Endodermal cell (in vitro differentiated cells): Measurements from ENCODE around the gene DESI2. TPM values are rescaled to one million over a fixed set of nuclear protein-coding genes. Genes with fewer than 3 reads are reported as not detected.

Experiments
- DNase-seq: peaks from one replicate; pipeline ENCODE4 v3.0.0-alpha.2; 2017
- H3K27ac ChIP-seq: 2 replicates; pipeline ENCODE4 v1.5.1; 2013; ENCODE audit warnings: mild to moderate bottlenecking, low read depth, low read length, moderate library complexity
- H3K27me3 ChIP-seq: 2 replicates; pipeline ENCODE4 v1.6.1; 2013; ENCODE audit warnings: mild to moderate bottlenecking, low read length, moderate library complexity; ENCODE audit not compliant: insufficient read depth, control insufficient read depth, poor library complexity, severe bottlenecking
- H3K36me3 ChIP-seq: 2 replicates; pipeline ENCODE4 v1.7.0; 2013; ENCODE audit warnings: mild to moderate bottlenecking, low read length, moderate library complexity; ENCODE audit not compliant: control insufficient read depth, insufficient read depth
- H3K4me1 ChIP-seq: one replicate; pipeline ENCODE4 v1.7.0; 2013; ENCODE audit warnings: low read length; ENCODE audit not compliant: control insufficient read depth, insufficient read depth
- H3K4me3 ChIP-seq: 2 replicates; pipeline ENCODE4 v1.5.1; 2013; ENCODE audit warnings: mild to moderate bottlenecking, low read length, moderate library complexity
- H3K9ac ChIP-seq: 2 replicates; pipeline ENCODE4 v1.6.1; 2013; ENCODE audit warnings: mild to moderate bottlenecking, low read length, moderate library complexity; ENCODE audit not compliant: poor library complexity, severe bottlenecking; ENCODE audit errors: extremely low read depth
- H3K9me3 ChIP-seq: 2 replicates; pipeline ENCODE4 v1.6.1; 2013; ENCODE audit warnings: mild to moderate bottlenecking, low read length, moderate library complexity; ENCODE audit not compliant: control insufficient read depth
- H3K27ac Mint-ChIP-seq: 2 replicates; pipeline ENCODE4 v1.8.0; 2020; ENCODE audit warnings: mixed read lengths
- H3K27me3 Mint-ChIP-seq: 2 replicates; pipeline ENCODE4 v1.8.0; 2021; ENCODE audit warnings: mild to moderate bottlenecking, mixed read lengths; ENCODE audit not compliant: insufficient read depth
- H3K36me3 Mint-ChIP-seq: 2 replicates; pipeline ENCODE4 v1.8.0; 2020; ENCODE audit warnings: low read depth, mixed read lengths
- H3K4me1 Mint-ChIP-seq: 2 replicates; pipeline ENCODE4 v1.8.0; 2020; ENCODE audit warnings: mixed read lengths
- H3K4me3 Mint-ChIP-seq: 2 replicates; pipeline ENCODE4 v1.8.0; 2020; ENCODE audit warnings: mild to moderate bottlenecking, moderate library complexity, mixed read lengths
- H3K9me3 Mint-ChIP-seq: 2 replicates; pipeline ENCODE4 v1.8.0; 2020; ENCODE audit warnings: mild to moderate bottlenecking, mixed read lengths
- CTCF ChIP-seq: fragments of 200-600 bp; sonication (generic); conservative IDR thresholded peaks from 2 replicates; pipeline ENCODE4 v1.5.0; 2021; ENCODE audit warnings: antibody characterized with exemption, mild to moderate bottlenecking
- WGBS, 2 experiments: methylation state at CpG; one replicate each; pipeline versions ENCODE4 v1.1.5 to v1.1.7; 2013; ENCODE audit warnings: missing lambda C conversion rate in 2 of 2, mixed read lengths in 1 of 2; ENCODE audit not compliant: insufficient coverage in 1 of 2, insufficient read length in 1 of 2; 5-methylcytosine and 5-hydroxymethylcytosine counted together
- total RNA-seq, 2 donors: library from RNA; stranded (reverse); fragmentation: NEBNext Ultra II Directional in 1 of 2; extraction: Animal tissue kit (Norgen Biotek cat#: 25700) in 1 of 2; gene quantifications; 2 replicates in 1 of 2; 3 replicates in 1 of 2; pipeline ENCODE4 v1.2.1, GENCODE V29; 2021

Gene DESI2
- total RNA-seq, 2 donors from 2014 or later: 50.0 to 50.2 TPM

DNA sequence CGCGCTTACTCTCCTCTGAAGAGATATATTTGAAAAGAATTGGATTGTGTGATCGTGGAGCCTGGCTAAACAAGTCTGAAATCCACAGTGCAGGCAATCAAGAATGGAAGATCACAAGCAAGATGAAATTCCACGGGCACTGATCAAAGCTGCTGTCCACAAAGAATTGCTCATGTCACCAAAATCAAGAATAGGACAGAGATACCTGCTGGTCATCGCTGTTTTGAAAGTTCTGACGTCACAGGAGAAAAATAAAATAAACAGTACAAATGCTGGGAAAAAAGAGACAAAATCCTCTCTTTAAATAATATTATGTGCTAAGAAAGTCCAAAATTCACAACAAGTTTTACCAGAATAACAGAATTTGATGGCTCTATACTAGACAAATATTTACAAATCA, 12.0 kb upstream of the DESI2 start:
- no peak for DNase-seq
- Mint-ChIP-seq H3K4me1 (no peaks in the 10 kb centered on the region), H3K4me3 (no peak overlapping the region), H3K27ac (no peak overlapping the region), H3K27me3 (no peaks in the 10 kb centered on the region), H3K9me3 (peaks cover 12% of the 10 kb centered on the region), H3K36me3 (no peaks in the 10 kb centered on the region)
- 86 to 93% methylated on average over 4 to 6 of the region's 6 CpGs for WGBS, 2 experiments
- Histone ChIP-seq H3K4me3 (no peak overlapping the region), H3K27me3 (no peaks in the 10 kb centered on the region), H3K4me1 (no peaks in the 10 kb centered on the region), H3K9me3 (no peaks in the 10 kb centered on the region), H3K9ac (no peak overlapping the region), H3K27ac (no peak overlapping the region), H3K36me3 (no peaks in the 10 kb centered on the region)
- no peak for TF ChIP-seq CTCF

DNA sequence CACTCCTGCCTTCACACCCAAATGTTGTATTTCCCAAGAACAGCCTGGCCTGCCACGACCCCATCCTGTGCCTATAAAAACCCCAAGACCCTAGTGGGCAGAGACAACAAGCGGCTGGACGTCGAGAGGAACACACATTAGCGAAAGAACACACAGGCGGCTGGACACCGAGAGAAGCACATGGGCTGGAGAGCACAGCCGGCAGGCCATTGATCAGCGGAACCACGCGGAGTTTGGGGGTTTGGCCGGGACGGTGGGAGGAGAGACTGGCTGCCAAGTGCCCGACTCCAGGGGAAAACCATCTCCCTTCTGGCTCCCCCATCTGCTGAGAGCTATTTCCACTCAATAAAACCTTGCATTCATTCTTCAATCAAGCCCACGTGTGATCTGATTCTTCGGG, 10.4 kb upstream of the DESI2 start:
- no peak overlapping the region for H3K9ac ChIP-seq
- H3K27ac ChIP-seq: no peak overlapping the region
- Mint-ChIP-seq H3K27ac (no peak overlapping the region), H3K27me3 (no peaks in the 10 kb centered on the region), H3K36me3 (no peaks in the 10 kb centered on the region), H3K4me3 (no peak overlapping the region), H3K4me1 (no peaks in the 10 kb centered on the region), H3K9me3 (peaks cover 14% of the 10 kb centered on the region)
- 89 to 93% methylated on average over 10 to 16 of the region's 16 CpGs for whole genome bisulfite sequencing, 2 experiments
- H3K9me3 ChIP-seq: no peaks in the 10 kb centered on the region
- H3K36me3 ChIP-seq: no peaks in the 10 kb centered on the region
- no peak overlapping the region for H3K4me3 ChIP-seq
- DNase-seq: no peak
- H3K4me1 ChIP-seq: no peaks in the 10 kb centered on the region
- H3K27me3 ChIP-seq: no peaks in the 10 kb centered on the region
- no peak for TF ChIP-seq CTCF

DNA sequence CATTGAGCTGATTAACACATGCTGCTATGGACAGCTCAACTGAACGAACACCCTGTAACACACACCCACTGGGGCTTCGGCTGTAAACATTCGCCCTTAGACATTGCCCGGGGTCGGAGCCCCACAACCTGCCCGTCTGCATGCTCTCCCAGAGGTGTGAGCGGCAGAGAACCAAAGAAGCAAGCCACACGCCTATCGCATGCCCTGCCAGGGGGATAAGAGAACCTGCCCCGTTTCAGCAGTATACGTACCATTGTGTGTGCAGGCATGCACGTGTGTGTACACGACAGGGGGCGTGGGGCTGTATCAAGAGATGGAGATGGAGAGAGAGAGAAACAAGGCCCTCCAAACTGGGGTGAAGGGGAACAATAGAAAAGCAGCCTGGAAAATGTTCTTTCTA, 9.9 kb upstream of the DESI2 start:
- H3K4me1 ChIP-seq: no peaks in the 10 kb centered on the region
- H3K9me3 Mint-ChIP-seq: peaks cover 17% of the 10 kb centered on the region
- no peak overlapping the region for H3K4me3 Mint-ChIP-seq
- no peaks in the 10 kb centered on the region for H3K9me3 ChIP-seq
- H3K27me3 ChIP-seq: no peaks in the 10 kb centered on the region
- no peaks in the 10 kb centered on the region for H3K4me1 Mint-ChIP-seq
- H3K27ac Mint-ChIP-seq: no peak overlapping the region
- H3K36me3 Mint-ChIP-seq: no peaks in the 10 kb centered on the region
- no peaks in the 10 kb centered on the region for H3K27me3 Mint-ChIP-seq
- H3K9ac ChIP-seq: no peak overlapping the region
- H3K4me3 ChIP-seq: no peak overlapping the region
- 93 to 96% methylated on average over 9 to 14 of the region's 14 CpGs for WGBS, 2 experiments
- H3K27ac ChIP-seq: no peak overlapping the region
- H3K36me3 ChIP-seq: no peaks in the 10 kb centered on the region
- DNase-seq: no peak
- TF ChIP-seq CTCF: no peak
